NCI-H2196 (cell line): ENCODE data around the gene RMC1.
A peak's percentile ranks its signal among the peaks of the same experiment; 100 is the strongest.
"Not testable (repeated sequence)": the region's sequence is repeated elsewhere in the genome, so short reads cannot be mapped to it uniquely, and the experiment has no call there.

Experiments
- DNase-seq: peaks from one replicate; lab custom pipeline; 2025; ENCODE audit not compliant: unreplicated experiment; lab: John Stamatoyannopoulos, UW

The RMC1 gene

DNA sequence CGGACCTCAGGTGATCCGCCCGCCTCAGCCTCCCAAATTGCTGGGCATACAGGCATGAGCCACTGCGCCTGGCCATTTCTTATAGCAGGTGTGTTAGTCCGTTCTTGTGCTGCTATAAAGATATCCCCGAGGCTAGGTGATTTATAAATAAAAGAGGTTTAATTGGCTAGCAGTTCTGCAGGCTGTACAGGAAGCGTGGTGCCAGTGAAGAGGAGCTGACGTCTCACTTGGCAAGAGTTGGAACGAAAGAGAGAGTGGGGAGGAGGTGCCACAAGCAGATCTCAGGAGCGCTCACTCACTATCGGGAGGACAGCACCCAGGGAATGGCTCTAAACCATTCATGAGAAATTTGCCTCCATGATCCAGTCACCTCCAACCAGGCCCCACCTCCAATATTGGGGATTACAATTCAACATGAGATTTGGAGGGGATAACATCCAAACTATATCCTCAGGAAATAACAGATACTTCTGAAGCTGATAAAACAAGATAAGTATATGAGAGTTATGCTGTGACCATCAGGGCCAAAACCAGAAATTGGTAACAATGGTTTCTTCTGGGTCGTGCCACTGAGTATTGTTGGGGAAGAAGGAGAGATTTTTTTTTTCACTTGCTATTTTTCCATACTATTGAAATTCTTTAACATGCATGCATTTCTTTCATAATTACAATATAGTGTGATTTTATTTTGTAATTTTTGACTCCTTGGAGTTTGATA lies 7.4 kb upstream of the RMC1 start:
- peak; percentile 89 for DNase-seq

DNA sequence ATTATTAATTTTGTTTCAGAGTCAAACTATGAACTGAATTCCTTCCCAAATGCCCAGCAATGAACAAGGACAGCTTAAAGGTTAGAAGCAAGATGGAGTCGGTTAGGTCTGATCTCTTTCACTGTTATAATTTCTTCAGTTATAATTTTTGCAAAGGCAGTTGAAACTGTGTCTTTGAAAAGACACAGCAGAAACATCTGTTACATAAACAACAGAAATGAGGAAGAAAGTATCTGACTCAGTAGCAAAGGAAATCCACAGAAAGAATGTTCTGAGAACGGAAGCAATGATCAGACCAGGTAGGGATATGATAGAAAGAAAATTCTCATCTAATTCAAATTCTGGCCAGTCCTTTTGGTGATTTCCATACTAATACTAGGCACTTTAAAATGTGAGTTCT lies 5.2 kb upstream of the RMC1 start:
- no peak for DNase-seq

DNA sequence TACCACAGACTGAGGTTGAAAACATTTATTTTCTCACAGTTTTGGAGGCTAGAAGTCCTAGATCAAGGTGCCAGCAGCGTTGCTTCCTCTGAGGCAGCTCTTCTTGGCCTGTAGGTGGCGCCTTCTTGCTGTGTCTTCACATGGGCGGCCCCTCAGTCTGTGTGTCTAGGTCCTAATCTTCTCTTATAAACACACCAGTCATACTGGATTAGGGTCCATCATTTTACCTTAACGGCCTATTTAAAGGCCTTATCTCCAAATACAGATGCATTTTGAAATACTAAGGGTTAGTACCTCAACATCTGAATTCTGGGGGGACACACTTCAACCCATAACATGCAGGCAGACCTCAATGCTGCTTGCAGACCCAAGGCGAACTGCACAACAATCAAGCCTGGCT lies 4.4 kb upstream of the RMC1 start:
- peak; percentile 40 for DNase-seq

DNA sequence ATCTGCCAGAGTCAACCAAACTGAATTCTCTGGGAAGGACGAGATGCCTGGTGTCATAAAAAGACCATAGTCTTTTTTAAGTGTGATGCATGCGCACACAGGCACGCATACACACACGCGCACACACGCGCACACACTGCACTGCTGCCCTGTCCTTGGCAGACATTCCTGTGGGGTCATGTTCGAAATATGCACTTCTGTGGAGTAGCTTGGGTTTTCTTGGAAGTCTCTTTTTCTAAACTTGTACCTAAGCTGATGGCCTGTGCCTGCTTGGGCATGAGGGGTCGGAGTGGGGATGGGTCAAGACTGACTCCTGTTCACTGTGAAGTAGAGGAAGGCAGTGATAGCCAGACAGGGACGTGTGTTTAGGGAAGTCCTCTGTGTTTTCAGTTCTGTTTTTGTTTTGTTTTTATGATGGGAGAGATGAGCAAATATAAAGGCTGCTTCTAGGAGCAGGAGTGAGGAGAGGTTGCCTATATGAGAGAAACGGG lies 4.0 kb upstream of the RMC1 start:
- no peak for DNase-seq

DNA sequence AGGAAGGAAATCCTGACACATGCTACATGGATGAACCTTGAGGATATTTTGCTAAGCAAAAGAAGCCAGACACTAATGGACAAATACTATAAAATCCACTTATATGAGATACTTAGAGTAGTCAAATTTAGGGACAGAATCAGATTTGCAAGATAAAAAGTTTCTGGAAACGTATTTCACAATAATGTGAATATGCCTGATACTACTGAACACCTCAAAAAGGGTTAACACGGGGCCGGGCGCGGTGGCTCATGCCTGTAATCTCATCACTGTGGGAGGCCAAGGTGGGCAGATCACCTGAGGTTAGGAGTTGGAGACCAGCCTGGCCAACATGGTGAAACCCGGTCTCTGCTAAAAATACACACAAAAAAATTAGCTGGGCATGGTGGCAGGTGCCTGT lies 1.7 kb upstream of the RMC1 start:
- DNase-seq = no peak

DNA sequence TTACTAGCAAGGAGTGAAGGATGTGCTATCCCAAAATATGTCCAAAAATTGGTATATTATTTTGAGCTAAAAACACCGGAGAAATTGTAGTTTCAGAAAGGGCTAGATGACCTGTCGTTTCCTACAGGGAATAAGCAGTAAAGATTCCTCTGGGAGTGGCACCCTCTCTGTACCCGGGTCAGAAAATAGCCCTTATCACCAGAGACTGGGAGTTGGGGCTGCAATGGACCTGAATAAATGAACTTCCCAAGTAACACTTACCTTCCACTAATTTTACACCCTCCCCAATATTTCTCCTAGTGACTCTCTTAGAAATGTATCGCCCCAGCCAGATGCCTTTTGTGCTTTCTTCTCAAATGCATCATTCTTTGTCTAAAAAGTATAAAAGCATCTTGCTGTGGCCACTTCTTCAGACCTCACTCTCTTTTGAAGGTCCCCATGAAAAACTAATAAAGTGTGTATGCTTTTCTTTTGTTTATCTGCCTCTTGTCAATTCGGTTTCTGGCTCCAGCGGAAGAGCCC lies 734 bp upstream of the RMC1 start:
- DNase-seq = no peak

DNA sequence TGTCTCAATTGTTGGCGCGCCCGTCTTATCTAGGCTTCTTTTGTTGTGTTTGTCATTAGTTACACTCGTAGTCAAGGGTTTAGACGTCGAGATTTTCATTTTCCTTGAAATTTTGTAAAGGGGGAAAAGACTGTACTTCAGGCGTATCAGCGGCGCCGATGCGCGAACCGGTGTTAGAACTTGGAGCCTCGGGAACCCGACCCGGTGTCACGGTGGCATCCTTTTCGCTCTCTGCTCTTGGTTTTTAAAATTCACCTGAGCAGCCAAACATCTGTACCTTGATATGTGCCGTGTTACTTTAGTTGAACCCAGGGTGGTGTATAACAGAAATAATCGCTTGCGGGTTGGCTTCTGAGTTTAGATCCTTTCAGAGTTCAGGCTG lies 643 bp downstream of the RMC1 start:
- DNase-seq = no peak

DNA sequence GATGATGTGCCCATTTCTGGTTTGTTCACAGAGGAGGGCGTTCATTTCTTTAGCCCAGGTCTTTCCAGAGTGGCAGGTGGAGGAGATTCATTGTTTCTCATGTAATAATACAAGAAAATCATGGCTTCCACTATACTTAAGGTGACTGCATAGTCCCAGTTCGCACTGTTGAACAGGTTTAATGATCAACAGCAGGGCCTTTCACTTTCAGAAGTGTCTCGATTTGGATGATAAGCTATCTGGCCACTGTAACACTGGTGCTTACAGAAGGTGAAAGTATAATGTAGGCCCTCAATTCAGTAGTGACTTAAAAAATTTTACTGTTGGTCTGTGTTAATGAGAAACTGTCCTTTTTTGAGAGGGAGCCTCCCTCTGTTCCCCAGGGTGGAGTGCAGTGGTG lies 1.4 kb downstream of the RMC1 start:
- DNase-seq = no peak

DNA sequence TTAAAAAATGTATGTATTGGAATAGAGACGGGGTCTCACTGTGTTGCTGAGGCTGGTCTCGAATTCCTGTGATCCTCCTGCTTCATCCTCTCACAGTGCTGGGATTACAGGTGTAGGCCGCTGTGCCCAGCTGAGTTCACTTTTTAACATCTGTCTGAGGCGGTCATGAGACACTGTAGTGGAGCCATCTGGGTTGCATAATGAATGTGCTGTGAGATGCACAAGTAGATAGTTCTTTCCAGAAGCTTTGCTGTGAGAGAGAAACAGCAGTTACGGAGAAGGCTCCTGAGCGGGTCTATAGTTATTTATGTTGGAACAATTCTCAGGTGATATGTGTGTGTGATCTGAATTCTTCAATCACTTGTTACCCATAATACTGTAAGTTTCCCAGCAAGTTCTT lies 3.1 kb downstream of the RMC1 start:
- no peak for DNase-seq

DNA sequence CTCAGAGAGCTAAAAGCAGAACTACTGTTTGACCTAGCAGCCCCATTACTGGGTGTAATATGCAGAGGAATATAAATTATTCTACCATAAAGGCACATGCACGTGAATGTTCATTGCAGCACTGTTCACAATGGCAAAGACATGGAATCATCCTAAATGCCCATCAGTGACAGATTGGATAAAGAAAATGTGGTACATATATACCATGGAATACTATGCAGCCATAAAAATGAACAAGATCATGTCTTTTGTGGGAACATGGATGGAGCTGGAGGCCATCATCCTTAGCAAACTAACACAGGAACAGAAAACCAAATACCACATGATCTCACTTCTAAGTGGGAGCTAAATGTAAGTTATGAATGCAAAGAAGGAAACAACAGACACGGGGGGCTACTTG lies 7.6 kb downstream of the RMC1 start:
- DNase-seq = not testable (repeated sequence)

DNA sequence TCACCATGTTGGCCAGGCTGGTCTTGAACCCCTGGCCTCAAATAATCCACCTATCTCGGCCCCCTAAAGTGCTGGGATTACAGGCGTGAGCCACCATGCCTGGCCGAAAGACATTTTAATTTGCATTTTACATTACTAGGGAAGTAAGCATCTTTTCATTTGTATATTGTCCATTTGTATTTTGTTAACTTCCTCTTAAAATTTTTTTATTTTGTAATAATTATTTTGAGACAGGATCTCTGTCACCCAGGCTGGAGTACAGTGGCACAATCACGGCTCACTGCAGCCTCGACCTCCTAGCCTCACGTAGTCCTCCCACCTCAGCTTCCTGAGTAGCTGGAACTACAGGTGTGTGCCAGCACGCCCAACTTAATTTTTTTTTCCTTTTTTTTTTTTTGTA lies 8.9 kb downstream of the RMC1 start:
- DNase-seq = not testable (repeated sequence)

DNA sequence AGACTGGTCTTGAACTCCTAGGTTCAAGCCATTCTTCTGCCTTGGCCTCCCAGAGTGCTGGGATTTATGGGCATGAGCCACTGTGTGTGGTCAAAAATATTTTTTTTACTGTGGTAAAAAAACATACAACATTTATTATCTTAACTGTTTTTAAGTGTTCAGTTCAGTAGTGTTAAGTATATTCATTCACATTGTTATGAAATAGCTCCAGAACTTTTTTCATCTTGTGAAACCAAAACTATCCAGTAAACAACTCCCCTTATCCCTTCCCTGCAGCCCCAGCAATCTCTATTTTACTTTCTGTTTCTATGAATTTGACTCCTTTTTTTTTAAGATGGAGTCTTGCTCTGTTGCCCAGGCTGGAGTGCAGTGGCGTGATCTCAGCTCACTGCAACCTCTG lies 9.3 kb downstream of the RMC1 start:
- no peak for DNase-seq

DNA sequence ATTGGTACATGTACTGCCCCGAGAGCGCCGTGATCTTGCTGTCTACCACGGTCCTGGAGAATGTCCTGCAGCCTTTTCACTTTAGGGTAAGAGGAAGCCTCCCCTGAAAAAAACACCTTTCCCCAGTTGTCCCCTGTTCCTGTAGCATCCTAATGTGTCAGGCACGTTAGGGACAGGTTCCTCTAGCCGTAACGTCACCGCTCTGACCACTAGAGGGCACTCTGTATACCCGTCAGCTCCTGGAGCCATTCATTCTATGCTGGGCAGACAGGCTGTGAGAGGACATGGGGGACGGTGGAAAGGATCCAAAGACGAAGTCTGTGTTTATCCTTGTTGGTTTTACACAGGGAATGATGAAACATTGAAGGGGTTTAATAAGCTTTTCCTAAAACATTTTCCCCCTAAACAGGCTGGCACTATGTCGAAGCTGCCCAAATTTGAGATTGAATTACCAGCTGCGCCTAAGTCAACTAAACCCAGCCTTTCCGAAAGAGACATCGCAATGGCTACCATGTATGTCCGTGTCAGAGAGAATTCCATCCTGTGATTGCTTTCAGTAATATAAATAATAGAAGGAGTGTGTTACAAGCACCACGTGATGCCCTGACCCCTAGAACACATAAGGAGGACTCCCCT lies 12.7 kb downstream of the RMC1 start:
- DNase-seq = peak; percentile 88

DNA sequence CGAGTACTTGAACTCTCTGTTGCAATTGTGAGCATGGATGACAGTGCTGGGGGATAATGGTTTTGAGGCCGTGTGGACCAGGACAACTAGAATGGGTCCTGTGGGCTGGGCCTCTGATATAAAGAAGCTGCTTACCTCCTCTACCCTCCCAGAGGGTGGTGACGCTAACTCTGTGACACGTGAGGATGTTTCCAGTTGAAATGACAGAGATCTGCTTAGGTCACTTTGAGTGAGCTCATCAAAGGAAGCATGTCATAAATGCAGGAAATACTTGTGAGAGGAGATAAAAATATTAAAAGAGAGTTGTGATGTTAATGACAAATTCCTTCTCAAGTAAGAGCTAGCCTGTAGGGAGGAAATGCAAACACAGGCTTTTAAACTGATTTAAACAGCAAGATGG lies 16.4 kb downstream of the RMC1 start:
- no peak for DNase-seq

DNA sequence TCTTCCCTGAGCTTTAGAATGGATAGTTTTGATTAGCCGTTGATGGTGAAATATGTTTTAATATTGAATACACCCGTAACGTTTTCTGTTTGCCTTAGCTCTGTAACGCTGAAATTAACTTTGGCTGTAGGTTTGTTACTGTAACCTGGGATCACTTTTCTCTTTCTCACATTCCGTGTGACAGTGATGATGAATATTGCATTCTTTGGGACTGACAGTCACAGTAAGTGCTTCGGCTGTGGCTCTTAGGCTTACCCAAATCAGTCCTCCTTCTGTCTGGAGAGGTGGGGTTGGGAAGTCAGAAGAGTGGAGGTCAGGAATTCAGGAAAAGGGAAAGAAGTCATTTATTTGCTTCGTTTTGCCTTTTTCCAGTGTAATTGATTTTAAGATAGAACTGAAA lies 18.0 kb downstream of the RMC1 start:
- DNase-seq = no peak

DNA sequence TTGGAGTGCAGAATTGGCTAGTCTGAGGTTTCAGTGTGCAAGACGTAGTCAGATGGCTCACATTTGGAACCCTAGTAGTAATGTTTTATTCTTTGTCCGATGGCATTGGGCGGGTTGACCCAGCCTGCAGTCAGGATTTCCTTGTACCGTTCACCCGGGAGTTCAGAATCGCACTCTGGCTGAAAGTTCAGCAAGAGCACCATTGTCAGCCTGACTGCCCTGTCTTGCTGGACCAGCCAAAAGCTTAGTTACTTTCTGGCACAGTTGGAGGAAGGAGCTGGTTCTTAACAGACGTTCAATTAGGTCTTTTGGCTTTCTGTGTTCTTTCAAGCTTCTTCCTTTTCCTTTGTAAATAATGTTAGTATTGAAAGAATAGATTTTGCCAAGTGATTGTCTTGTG lies 18.6 kb downstream of the RMC1 start:
- no peak for DNase-seq

DNA sequence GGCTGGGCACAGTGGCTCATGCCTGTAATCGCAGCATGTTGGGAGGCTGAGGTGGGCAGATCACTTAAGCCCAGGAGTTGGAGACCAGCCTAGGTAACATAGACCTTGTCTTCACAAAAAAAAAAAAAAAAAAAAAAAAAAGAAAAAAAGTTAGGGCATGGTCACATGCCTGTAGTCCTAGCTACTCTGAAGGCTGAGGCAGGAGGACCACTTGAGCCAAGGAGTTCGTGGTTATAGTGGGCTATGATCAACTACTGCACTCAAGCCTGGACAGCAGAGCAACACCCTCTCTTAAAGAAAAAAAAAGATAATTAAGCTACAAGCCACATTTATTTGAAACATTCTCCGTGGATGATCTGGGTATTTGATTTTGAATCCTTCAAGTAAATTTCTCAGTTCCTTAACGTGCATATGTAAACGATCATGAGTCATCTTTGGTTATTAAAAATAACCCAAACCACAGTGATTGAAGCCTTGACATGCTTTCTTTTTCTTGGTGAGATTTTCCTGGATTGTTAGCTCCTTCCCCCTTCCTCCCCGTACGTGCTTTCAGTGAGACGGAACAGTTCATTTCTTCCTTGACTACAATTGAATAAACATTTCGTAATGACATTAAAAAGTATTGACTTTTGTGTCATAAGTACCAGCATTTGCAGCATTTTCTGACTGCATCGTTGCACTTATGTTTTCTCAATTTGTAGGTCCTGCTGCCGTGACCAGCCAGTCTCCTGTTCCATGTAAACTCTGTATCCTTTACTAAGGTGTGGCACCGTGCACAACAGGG lies 20.3 kb downstream of the RMC1 start:
- no peak for DNase-seq

DNA sequence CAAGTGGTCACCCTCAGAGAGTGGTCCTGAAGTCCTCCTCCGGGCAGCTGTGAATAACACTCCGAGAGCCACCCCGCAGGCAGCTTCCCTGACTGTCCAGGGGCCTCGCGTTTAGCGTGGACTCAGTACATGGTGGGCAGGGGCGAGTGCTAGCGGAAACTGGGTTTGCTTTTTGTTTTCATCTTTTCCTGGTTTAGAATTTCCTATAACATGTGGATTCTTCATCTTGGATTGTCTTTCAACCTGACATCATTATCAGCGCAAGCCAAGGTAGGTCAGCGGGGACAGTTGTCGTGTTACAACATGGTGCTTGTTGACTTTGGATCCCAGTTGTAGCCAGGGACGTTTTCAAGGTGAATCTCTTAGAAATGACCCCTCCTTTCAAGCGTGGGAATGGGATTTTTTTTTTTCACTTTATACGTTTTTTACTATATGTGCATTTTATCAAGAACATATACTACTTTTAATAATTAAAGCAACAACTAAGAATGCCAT lies 20.9 kb downstream of the RMC1 start:
- no peak for DNase-seq

DNA sequence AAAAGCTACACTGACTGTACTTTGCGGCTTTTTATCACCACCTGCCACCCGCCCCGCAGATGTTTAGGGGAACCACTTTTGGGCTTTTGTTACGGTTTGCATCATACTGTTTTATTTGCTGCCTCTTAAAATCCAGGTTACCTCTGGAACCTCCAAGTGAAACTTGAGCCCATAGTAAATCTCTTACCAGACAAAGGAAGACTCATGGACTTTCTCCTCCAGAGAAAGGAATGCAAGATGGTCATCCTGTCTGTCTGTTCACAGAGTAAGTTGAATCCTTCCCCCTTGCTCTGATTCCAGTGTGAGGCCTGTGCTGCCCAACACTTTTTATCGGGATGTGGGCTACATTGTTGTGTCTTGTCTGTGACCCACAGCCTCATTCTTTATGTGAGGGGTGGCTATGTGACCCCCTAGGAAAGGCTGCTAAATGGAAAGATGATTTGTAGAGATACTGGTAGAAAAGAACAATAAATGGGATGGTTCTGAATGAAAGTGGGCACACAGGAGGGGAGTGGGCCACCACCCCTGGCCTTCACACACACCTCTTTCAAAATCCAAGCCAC lies 23.3 kb downstream of the RMC1 start:
- DNase-seq = no peak

DNA sequence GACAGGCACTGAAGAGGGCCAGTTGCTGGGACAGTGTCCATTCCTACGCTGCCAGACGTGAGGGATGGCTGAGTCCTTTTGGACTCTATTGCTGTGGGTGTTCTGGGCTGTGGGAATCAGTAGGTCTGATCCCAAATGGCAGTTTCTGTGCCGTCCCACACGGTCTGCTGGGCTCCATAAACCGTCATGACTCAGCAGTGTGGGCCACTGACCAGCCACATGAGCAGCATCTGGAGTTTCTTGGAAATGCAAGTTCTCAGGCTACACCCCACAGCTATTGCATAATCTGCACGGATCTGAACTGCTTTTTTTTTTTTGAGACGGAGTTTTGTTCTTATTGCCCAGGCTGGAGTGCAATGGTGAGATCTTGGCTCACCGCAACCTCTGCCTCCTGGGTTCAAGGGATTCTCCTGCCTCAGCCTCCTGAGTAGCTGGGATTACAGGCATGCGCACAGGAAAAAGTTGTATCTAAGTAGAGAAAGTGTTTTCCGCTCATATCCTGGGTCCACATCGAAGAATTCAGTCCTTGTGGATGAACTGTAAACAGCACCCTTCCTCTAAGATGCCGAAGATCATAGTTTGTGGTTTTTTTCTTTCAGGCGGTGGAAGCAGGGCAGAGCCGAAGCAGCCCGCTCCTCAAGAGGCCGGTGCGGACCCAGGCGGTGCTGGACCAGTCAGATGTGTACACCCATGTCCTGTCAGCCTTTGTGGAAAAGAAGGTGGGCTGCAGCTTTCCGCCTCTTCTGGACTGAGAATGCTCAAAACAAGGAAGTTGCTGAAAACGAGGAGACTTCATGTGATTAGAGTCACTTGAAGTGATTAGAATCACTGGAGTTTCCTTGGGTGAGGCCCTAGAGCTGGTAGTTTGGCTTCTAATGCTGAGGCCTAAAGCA lies 25.5 kb downstream of the RMC1 start:
- DNase-seq = no peak
